ENCODE results near the gene DTX1. TPM values are rescaled to one million over a fixed set of nuclear protein-coding genes. Genes with fewer than 3 reads are reported as not detected.

The DTX1 gene
- total RNA-seq, 1 donor = not detected

DNA sequence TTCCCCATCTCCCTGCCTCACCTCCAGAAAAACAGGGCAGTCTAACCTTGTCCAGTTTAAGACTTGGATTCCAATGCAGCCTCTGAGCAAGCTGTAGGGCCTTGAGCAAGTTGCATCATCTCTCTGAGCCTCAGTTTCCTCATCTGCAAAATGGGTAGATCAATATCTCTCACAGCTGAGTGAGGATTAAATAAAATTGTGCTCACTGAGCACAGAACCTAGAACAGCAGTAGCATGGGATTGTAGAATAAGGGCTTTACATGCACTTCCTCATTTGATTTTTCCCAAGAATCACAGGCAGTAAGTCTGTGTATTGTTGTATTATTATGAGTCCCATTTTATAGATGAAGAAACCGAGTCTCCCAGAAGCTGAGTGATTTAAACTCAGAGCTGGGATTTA is 2.0 kb downstream of the DTX1 start:
- no peak for DNase-seq (ENCODE audit: low read depth)
- TF ChIP-seq, protein P1, sequence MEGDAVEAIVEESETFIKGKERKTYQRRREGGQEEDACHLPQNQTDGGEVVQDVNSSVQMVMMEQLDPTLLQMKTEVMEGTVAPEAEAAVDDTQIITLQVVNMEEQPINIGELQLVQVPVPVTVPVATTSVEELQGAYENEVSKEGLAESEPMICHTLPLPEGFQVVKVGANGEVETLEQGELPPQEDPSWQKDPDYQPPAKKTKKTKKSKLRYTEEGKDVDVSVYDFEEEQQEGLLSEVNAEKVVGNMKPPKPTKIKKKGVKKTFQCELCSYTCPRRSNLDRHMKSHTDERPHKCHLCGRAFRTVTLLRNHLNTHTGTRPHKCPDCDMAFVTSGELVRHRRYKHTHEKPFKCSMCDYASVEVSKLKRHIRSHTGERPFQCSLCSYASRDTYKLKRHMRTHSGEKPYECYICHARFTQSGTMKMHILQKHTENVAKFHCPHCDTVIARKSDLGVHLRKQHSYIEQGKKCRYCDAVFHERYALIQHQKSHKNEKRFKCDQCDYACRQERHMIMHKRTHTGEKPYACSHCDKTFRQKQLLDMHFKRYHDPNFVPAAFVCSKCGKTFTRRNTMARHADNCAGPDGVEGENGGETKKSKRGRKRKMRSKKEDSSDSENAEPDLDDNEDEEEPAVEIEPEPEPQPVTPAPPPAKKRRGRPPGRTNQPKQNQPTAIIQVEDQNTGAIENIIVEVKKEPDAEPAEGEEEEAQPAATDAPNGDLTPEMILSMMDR (IDR thresholded peaks at IDR 0.05; ENCODE audit: insufficient read depth, low read length) = no peak

DNA sequence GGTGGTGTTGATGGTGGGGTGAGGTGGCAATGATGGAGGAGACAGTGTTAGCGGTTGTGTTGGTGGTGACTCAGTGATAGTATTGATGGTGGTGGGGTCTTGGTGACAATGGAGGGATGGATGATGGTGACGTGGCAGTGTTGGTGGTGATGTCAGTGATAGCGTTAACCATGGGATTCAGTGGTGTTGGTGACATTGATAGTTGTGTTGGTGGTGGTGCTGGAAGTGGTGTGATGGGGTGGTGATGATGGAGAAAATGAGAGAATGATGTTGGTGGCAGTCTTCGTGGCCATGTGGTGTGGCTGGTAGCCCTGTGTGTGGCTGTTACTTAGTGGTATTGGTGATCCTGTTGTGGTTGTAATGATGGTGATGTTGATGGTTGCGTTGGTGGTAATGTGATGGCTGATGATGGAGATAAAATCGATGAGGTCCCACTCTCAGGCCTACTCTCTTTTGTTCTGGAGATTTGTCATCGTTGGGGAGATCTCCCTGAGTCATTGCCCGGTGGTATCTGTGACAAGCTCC is 2.6 kb downstream of the DTX1 start:
- no peak overlapping the region for H3K4me3 ChIP-seq (ENCODE audit: low read depth, low read length)
- DNase-seq (ENCODE audit: low read depth) = no peak
- TF ChIP-seq, protein P1 (IDR thresholded peaks at IDR 0.05; ENCODE audit: insufficient read depth, low read length) = no peak

More for the DNA sequence above, 2.0 kb downstream of the DTX1 start:
- H3K4me3 ChIP-seq (ENCODE audit: low read depth, low read length) = no peak overlapping the region

DNA sequence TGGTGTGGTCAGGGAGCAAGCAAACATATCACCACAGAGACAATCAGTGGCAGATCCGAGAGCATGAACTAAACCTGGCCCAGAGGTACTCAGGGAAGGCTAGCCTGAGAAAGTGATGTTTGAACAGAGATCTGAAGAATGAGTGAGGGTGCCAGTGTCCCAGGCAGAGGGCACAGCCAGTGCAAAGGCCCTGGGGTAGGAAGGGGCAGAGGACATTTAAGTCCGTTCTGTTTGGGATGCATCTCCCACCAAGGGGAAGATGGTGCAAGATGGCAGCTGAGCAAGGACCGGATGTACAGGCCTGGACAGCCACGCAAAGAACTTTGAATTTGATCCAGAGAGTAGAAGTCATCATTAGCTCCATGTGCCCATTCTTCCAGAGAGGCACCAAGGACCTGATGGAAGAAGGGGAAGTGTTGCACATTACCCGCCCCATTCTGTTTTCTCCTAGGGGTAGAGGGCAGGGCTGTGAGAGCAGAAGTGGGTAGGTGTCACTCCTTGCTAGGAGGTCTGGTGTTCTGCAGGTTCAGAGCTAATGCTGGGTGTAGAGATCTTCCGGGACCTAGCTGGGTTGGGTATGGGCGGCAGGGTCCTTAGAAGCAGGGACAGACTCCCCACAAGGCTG is 3.9 kb downstream of the DTX1 start:
- TF ChIP-seq, protein P1 (IDR thresholded peaks at IDR 0.05; ENCODE audit: insufficient read depth, low read length) = no peak
- H3K4me3 ChIP-seq (ENCODE audit: low read depth, low read length) = no peak overlapping the region
- DNase-seq (ENCODE audit: low read depth) = no peak

DNA sequence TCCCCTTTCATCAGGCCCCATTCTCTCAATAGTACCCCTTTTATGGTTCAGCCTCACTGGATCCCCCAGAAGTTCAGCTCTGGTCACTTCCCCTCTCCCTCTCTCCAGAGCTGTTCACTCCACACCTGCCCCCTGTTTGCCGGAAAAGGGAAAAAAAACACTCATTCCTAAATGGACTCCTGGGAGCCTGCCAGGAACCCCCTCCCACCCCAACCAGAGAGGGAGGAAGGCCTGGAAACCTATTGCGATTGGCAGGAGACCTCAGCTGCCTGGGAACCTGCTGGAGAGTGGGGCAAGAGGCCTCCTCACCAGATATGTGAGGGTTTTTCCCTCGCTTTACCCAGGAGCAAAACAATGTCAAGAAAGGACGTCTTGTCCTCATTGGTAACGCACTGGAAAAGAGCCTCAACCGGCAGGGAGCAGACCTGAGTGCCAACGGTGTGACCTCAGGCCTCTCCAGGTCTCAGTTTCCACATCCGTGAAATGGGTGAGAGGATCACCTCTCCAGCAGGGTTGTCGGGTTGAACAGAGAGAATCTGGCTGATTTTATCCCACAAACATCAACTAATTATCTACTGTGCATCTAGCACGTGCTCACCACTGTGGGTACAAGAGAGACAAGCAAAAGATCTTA is 4.6 kb downstream of the DTX1 start:
- H3K4me3 ChIP-seq (ENCODE audit: low read depth, low read length) = no peak overlapping the region
- DNase-seq (ENCODE audit: low read depth) = no peak
- TF ChIP-seq, protein P1 (IDR thresholded peaks at IDR 0.05; ENCODE audit: insufficient read depth, low read length) = no peak

DNA sequence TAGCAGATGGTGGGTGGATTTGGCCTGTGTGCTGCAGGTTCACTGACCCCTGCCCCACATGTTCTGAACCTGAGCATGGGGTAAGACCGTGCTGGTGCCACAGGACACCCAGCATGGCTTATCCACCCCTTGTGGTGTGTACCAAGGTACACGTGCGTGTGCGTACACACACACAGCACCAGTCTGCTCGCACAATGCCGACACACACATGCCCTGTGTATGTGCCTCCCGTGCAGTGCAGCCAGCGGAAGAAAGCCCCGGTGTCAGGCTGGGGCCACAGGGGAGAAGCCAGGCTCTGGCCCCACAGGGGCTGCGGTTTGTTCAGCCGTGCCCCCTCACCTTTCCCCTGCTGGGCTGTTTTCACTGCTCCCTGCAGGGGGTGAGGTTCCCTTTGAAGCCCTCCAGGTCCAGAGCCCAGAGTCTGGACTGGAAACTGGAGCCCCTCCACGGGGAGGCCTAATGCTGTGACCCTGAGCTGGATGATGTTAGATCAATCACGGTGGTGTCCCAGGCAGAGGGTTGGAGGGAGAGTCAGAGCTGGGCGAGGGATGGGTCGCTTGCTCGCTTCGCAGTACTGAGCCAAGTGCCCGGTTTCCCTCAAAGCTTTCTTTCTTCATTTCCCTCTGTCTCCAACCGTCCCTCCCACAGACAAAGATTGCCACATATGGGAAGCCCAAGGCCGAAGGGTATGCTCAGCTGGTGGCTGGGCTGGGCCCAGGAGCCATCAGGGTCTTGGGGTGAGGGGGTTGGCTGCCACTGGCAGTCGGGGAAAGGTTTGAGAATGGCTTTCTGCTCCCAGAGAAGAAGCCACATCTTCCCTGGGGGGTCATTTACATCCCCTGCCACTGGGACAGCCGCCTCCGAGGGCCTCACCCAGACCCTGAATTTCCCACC is 6.2 kb downstream of the DTX1 start:
- no peak for DNase-seq (ENCODE audit: low read depth)
- TF ChIP-seq, protein P1 (IDR thresholded peaks at IDR 0.05; ENCODE audit: insufficient read depth, low read length) = no peak
- no peak overlapping the region for H3K4me3 ChIP-seq (ENCODE audit: low read depth, low read length)

DNA sequence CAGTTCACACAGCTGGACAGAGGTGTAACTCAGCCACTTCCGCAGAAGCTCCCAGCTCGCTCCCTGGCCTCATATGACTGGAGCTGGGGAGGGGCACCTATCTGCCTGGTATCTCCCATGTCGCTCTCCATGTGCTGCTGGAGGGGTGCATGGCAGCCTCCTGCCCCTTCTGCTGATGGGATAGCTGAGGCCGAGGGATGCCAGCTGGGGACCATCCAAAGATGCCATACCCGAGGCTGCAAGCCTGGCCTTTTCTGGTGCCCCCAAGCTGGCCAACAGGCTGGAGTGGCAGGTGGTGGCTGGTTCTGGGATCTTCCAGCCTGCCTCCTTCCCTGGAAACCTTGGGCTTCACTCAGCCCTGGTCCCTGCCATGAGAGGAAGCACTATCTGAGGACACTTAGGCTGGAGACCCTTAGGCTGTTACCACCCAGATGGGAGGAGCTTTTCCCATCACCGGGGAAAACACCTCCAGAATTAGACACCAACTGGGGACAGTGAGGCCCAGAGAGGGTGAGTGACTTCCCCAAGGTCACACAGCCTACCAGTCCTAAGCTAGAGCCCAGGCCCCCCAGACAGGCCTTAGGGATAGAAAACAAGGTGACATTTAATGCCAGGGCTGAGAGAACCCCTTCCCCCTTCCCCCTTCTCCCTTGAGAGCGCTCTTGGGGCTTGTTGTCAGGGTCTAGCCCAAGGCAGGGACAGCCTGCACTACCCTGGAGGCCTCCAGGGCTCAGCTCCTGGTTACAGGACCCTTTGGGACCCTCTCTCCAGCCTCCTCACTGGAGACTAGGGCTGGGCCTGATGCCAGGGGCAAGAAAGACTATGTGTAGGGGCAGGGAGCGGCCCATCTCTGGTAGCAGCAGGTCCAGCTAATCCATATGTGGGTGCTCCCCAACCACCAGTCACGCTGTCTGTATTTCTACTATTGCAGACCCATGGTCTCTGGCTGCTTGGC is 7.1 kb downstream of the DTX1 start:
- TF ChIP-seq, protein P1 (IDR thresholded peaks at IDR 0.05; ENCODE audit: insufficient read depth, low read length) = no peak
- DNase-seq (ENCODE audit: low read depth) = no peak
- no peak overlapping the region for H3K4me3 ChIP-seq (ENCODE audit: low read depth, low read length)
